Activated T-cell treated with anti-CD3 and anti-CD28 coated beads for 48 hours (primary cell): Measurements from ENCODE around the gene PRKD3.

ENCODE experiments used
- DNase-seq: peaks from one replicate; pipeline ENCODE4 v3.0.0-alpha.2; 2020; ENCODE audit warnings: low read depth

The PRKD3 gene

GRCh38 chr2:37324786-37325624 is at the start of gene PRKD3:
Gene PRKD3 (minus strand): TSS chr2:37324833. CDS start chr2:37316524, 8,309 bp downstream.
- DNase-seq: peak; percentile 57

- no peak for DNase-seq
Observed at GRCh38 chr2:37372000-37372399, 47.4 kb upstream of the PRKD3 start.

- DNase-seq: no peak
Observed at GRCh38 chr2:37370666-37371065, 46.0 kb upstream of the PRKD3 start.

- no peak for DNase-seq
Observed at GRCh38 chr2:37367984-37368383, 43.4 kb upstream of the PRKD3 start.

- DNase-seq: no peak
Observed at GRCh38 chr2:37367310-37367709, 42.7 kb upstream of the PRKD3 start.

DNA sequence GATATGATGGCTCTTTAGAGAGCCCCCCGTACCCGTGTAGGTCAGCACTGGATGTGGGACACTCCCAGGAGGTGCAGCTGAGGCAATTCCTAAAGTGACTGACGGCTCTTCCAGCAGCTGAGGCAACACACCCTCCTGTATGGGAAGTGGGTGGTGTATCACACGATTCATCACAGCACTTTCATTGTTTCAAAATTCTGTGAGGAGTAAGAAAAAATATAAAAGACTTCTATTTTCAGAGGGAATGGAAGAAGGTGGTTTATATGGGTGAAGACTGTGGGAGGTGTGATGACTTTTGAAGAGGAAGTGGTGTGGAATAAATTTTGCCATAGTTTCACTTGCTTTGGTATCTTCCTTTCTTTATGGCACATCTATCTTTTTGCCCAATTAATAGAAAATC is 42.1 kb upstream of the PRKD3 start:
- no peak for DNase-seq

DNA sequence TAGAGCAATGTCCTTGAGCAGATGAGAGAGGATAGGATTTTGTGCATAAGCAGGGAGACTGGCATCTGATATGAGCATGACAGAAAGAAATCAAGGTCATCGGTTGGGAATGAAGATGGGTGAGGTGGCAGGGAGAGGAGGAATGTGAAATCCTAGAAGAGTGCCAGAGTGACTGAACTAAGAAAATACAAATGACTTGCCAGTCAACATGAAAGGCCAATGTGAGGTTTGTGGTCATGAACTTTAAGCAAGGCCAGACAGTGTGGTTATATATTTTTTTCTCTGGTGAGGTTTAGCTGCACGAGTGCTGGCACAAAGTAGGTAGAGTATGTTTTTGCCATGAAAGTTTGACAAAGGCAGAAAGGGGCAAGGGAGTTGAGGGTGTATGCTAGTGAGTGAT is 41.0 kb upstream of the PRKD3 start:
- DNase-seq: no peak

DNA sequence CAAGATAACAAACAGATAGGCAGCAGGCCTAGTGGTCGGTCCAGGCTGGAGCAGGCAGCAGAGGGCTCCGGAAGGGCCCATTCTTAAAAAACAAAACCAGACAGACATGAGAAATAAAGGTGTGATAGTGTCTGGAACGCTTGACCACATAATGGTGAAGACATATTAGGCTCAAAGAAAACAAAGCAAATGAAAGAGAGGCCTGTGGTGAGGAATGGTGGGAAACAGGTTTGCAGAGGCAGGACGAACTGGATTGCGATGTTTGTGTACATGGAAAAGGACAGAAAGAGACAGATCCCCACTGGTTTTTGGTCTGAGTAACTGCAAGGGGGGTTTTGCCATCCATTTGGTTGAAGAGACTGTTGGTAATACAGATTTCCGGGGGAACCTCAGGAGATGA is 39.7 kb upstream of the PRKD3 start:
- no peak for DNase-seq

GRCh38 chr2:37361994-37362698 is 37.5 kb upstream of the PRKD3 start:
- DNase-seq: no peak

DNA sequence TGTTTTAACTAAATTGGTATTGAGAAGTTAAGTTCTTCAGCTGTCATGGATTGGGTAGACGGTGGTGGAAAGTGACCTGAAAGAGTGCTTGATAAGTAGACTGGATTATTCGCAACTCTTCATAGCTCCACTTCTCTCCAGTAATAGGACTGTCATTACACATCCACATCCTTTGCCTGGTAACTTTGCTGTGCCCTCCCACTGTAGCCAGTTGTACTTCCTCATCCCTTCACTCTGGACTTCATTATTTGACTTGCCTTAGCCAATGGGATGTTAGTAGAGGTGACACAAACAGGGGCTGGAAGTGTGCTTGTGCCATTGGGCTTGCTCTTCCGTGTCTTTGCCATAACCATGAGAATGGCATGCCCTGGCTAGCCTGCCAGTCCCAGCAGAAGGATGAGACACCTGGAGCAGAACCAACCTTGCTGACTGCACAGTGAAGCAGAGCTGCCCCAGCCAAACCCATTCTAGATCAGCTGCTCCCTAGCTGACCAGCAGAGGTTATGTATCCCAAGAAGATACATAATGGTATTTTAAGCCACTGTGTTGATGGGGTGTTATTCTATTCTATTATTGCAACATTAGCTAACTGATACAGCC is 36.7 kb upstream of the PRKD3 start:
- no peak for DNase-seq

DNA sequence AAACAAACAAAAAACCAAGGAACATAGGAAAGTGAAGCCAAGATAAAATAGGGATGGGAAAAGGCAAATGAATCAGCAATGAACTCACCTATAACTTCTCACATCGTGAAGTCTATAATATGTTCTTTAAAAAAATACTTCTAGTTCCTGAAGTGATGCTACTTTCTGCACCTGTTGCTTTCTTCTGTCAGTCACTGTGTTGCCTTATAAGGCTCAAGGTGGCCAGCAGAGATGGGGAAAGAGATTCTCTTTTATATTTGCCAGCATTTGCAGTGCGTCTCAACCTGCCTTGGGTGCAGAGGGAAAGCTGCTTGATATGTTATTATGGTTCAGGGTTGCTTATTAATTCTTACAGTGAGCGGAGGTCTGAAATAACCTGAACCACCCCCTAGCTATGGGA is 33.8 kb upstream of the PRKD3 start:
- no peak for DNase-seq

- DNase-seq: no peak
Observed at GRCh38 chr2:37357530-37357929, 32.9 kb upstream of the PRKD3 start.

GRCh38 chr2:37357069-37357468 is 32.4 kb upstream of the PRKD3 start:
- no peak for DNase-seq

GRCh38 chr2:37356299-37356698 is 31.7 kb upstream of the PRKD3 start:
- no peak for DNase-seq

DNA sequence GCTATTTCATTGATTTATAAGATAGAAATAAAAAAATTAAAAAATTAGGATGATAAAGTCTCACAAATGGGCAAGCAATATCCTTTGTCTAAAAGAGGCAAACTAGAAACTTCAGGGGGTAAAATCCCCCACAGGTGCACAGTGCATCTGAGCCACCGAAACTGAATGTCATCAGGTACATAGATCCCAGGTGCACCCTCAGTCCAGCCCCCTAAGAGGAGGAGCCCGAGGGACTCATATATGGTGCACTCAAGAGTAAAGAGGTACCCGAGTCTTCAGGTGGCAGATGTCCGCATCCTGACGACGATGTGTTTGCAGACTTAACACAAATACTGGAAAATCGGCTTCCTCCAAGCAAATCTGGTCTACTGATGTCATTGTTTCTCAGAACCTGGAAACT is 31.1 kb upstream of the PRKD3 start:
- no peak for DNase-seq

GRCh38 chr2:37354531-37354930 is 29.9 kb upstream of the PRKD3 start:
- DNase-seq: no peak

- no peak for DNase-seq
Observed at GRCh38 chr2:37350034-37350433, 25.4 kb upstream of the PRKD3 start.

DNA sequence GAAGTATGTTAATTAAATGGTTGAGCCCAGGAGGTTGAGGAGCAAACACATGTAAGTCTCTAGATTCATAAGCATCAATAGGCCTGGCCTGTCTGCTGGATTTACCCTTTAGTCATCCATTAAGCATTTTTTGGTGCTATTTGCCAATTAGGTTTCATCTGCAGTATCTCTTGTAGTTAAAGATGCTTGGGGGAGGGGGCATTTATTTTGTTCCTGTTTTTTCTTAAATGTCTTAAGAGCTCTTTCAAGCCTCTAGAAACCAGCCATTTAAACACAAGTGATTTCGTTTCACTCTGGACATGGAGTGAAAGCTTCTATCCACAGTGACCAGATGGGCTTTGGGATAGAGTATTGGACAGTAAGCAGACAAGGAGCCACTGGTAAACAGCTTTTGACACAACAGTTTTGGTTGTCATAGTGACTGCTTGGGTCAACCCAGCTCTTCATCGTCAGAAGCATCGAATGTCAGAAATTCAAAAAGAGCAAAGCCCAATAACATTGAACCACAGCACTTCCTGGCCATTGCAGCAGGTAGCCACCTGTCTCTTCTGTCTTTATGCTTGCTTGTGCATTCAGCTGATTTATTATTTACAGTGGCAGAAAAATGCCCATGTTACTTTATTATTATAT is 24.7 kb upstream of the PRKD3 start:
- DNase-seq: no peak

- DNase-seq: no peak
Observed at GRCh38 chr2:37348155-37348554, 23.5 kb upstream of the PRKD3 start.

- DNase-seq: peak; percentile 39
Observed at GRCh38 chr2:37344453-37345361, 20.1 kb upstream of the PRKD3 start, which contains the start of gene QPCT. Gene QPCT (plus strand): TSS chr2:37344630. CDS start chr2:37344732, 102 bp downstream.
